Activated T-cell treated with anti-CD3 and anti-CD28 coated beads, Interleukin-2, amount 50 U/mL, for 4 hours (primary cell): Measurements from ENCODE around the gene KCNG2. TPM values are rescaled to one million over a fixed set of nuclear protein-coding genes. Genes with fewer than 3 reads are reported as not detected.

Experiments
- ATAC-seq, 2 donors: fragments of 200-7000 bp; cut with Tn5 transposase; one replicate each; pipeline ENCODE4 v1.10.0; 2021
- DNase-seq: peaks from one replicate; pipeline ENCODE4 v3.0.0-alpha.2; 2020
- H3K27me3 Mint-ChIP-seq: one replicate; pipeline ENCODE4 v1.8.0; 2021; ENCODE audit warnings: low read depth, mixed read lengths
- H3K36me3 Mint-ChIP-seq: one replicate; pipeline ENCODE4 v1.8.0; 2022; ENCODE audit warnings: mixed read lengths; ENCODE audit not compliant: insufficient read depth
- H3K4me1 Mint-ChIP-seq: one replicate; pipeline ENCODE4 v1.8.0; 2021; ENCODE audit warnings: low read depth, mixed read lengths
- H3K4me3 Mint-ChIP-seq: one replicate; pipeline ENCODE4 v1.8.0; 2021; ENCODE audit warnings: mild to moderate bottlenecking, moderate library complexity, mixed read lengths
- H3K9me3 Mint-ChIP-seq: one replicate; pipeline ENCODE4 v1.8.0; 2021; ENCODE audit warnings: mixed read lengths
- total RNA-seq, 3 donors: library from RNA; stranded (reverse); gene quantifications; one replicate each; pipeline ENCODE4 v1.2.1, GENCODE V29; 2021

Gene KCNG2
- total RNA-seq, 3 donors from 2014 or later, result not detected

DNA sequence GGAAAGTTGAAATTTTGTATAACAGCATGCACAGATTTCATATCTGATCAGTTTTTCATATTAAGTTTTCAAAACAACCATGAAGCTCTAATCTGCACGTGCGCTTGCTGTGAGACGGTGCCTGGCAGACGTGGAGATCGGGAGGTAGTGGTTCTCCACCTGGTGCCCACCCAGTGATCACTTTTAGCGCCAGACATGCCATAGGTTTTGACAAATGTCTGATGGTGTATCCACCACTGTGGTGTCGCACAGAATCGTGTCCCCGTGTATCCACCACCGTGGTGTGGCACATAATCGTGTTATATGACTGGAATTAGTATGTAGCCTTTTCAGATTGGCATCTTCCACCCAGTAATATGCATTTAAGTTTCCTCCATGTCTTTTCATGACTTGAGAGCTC lies 40.9 kb upstream of the KCNG2 start:
- DNase-seq (no peak), ATAC-seq (no peak)
- Mint-ChIP-seq H3K9me3 (peaks cover 33% of the 10 kb centered on the region), H3K27me3 (no peaks in the 10 kb centered on the region), H3K4me1 (no peaks in the 10 kb centered on the region), H3K36me3 (peaks cover 48% of the 10 kb centered on the region), H3K4me3 (no peak overlapping the region)

- no peaks in the 10 kb centered on the region for H3K27me3 Mint-ChIP-seq
- H3K9me3 Mint-ChIP-seq, result peaks cover 48% of the 10 kb centered on the region
- no peak for ATAC-seq
- no peak overlapping the region for H3K4me3 Mint-ChIP-seq
- H3K4me1 Mint-ChIP-seq, result no peaks in the 10 kb centered on the region
- no peak for DNase-seq
- H3K36me3 Mint-ChIP-seq, result peaks cover 28% of the 10 kb centered on the region
Observed at GRCh38 chr18:79760348-79760747, 37.4 kb upstream of the KCNG2 start.

DNA sequence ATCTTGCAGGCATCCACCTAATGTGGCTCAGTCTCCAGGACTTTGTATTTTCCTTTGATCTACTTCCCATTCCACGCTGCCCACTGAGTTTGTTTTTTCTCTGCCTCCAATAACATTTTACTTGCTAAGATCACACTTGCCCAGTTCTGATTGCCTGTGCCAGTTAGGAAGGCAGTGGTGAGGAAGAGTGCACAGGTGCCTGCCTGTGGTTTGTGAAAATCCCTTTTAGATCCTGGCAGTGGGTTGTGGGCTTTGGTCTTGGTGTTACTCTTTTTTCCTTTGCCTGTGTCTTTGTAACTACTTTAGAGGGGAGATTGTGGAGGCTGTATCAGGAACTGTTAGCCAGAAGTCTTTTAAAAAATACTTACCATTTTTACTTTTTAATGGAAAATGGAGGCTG lies 36.9 kb upstream of the KCNG2 start:
- peaks cover 23% of the 10 kb centered on the region for H3K36me3 Mint-ChIP-seq
- H3K9me3 Mint-ChIP-seq, result peaks cover 48% of the 10 kb centered on the region
- no peak for ATAC-seq

DNA sequence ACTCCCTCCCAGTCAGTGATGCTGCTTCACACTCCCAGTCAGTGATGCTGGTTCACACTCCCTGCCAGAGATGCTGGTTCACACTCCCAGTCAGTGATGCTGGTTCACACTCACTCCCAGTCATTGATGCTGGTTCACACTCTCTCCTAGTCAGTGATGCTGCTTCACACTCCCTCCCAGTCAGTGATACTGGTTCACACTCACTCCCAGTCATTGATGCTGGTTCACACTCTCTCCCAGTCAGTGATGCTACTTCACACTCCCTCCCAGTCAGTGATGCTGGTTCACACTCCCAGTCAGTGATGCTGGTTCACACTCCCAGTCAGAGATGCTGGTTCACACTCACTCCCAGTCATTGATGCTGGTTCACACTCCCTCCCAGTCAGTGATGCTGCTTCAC lies 34.3 kb upstream of the KCNG2 start:
- DNase-seq, result no peak
- ATAC-seq, result no peak
- no peaks in the 10 kb centered on the region for H3K4me1 Mint-ChIP-seq
- H3K27me3 Mint-ChIP-seq, result peaks cover 7% of the 10 kb centered on the region
- no peak overlapping the region for H3K4me3 Mint-ChIP-seq
- H3K36me3 Mint-ChIP-seq, result peaks cover 3% of the 10 kb centered on the region
- peaks cover 58% of the 10 kb centered on the region for H3K9me3 Mint-ChIP-seq

More for the DNA sequence above, 36.9 kb upstream of the KCNG2 start:
- H3K27me3 Mint-ChIP-seq, result peaks cover 2% of the 10 kb centered on the region
- H3K4me3 Mint-ChIP-seq, result no peak overlapping the region
- H3K4me1 Mint-ChIP-seq, result no peaks in the 10 kb centered on the region
- DNase-seq, result no peak

GRCh38 chr18:79764131-79764530 lies 33.6 kb upstream of the KCNG2 start:
- Mint-ChIP-seq H3K9me3 (peaks cover 53% of the 10 kb centered on the region), H3K4me1 (no peaks in the 10 kb centered on the region), H3K4me3 (no peak overlapping the region), H3K36me3 (peaks cover 3% of the 10 kb centered on the region), H3K27me3 (peaks cover 7% of the 10 kb centered on the region)
- DNase-seq (no peak), ATAC-seq (no peak)

DNA sequence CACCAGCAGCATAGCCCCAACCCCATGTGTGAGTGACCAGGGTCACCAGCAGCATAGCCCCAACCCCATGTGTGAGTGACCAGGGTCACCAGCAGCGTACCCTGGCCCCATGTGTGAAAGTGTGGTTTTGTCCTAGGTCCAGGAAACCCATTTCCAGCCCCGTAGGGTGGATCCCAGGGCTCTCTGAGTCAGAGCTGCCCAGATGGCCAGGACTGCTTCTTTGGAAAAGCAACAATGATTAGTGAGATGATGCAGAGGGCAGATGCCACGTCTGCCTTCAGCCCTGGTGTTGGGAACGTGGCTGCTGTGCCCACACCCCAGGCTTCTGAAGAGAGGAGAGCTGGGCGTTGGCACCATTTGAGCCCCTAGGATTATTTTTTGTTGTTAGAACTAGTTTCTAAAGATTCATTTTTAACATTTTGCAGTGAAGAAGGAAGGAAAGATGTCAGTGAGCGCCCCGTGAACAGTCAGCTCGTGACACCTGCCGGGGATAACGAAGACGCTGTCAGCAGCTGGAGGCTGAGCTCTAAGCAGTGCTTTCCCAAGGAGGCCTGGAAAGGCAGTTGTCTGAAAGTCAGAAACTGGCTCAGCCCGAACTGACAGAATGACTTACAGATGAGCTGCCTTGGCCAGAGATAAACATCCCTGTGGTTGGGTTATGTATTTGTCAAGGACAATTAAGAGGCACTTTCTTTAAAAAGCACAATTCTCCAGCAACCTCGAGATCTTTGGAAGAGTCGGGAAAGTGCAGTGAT lies 32.1 kb upstream of the KCNG2 start:
- peaks cover 42% of the 10 kb centered on the region for H3K9me3 Mint-ChIP-seq
- H3K36me3 Mint-ChIP-seq, result no peaks in the 10 kb centered on the region
- H3K4me3 Mint-ChIP-seq, result no peak overlapping the region
- no peaks in the 10 kb centered on the region for H3K4me1 Mint-ChIP-seq
- peaks cover 7% of the 10 kb centered on the region for H3K27me3 Mint-ChIP-seq
- ATAC-seq, result no peak
- no peak for DNase-seq

DNA sequence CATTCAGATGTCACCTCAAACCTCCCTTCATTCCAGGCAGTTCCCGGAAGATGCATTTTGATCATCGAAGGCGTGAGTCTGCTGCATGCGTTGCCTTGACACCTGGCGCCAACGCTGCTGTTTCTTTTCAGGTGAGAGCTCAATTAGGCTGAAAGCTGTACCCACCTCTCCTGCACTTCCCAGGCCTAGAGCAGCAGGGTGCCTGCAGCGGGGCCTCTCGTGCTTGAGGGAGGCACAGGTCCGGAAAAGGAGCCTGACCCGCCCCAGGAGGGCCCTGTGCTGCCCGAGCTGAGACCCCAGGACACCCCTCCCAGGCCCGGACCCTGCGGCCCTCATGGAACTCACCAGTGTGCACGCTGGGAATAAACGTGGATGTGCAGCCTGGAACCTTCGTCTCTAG lies 31.4 kb upstream of the KCNG2 start:
- Mint-ChIP-seq H3K27me3 (peaks cover 7% of the 10 kb centered on the region), H3K4me3 (no peak overlapping the region), H3K9me3 (peaks cover 38% of the 10 kb centered on the region), H3K4me1 (no peaks in the 10 kb centered on the region), H3K36me3 (no peaks in the 10 kb centered on the region)
- ATAC-seq, result no peak
- DNase-seq, result no peak

- no peaks in the 10 kb centered on the region for H3K4me1 Mint-ChIP-seq
- H3K36me3 Mint-ChIP-seq, result no peaks in the 10 kb centered on the region
- peaks cover 17% of the 10 kb centered on the region for H3K27me3 Mint-ChIP-seq
- no peak for DNase-seq
- H3K9me3 Mint-ChIP-seq, result peaks cover 18% of the 10 kb centered on the region
- no peak overlapping the region for H3K4me3 Mint-ChIP-seq
- ATAC-seq, result no peak
Observed at GRCh38 chr18:79768745-79769144, 29.0 kb upstream of the KCNG2 start.

GRCh38 chr18:79769698-79770500 lies 27.8 kb upstream of the KCNG2 start:
- Mint-ChIP-seq H3K27me3 (peaks cover 17% of the 10 kb centered on the region), H3K4me3 (no peak overlapping the region), H3K36me3 (no peaks in the 10 kb centered on the region), H3K4me1 (no peaks in the 10 kb centered on the region), H3K9me3 (peaks cover 17% of the 10 kb centered on the region)
- DNase-seq, result no peak
- no peak for ATAC-seq

DNA sequence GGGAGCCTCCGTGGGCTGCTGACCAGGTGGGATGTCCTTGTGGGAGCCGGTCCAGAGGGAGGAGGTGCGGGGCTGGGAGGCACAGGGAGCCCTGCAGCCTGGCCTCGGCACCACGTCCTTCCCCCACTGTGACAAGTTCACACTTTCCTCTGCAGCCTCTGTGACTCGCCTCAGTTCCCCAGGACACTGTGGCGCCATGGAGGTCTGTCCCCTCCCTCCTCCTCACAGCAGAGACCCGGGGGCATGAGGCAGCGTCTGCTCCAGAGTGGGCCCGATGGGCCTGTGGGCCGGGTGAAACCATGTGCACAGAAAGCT lies 27.3 kb upstream of the KCNG2 start:
- H3K9me3 Mint-ChIP-seq, result peaks cover 17% of the 10 kb centered on the region
- H3K36me3 Mint-ChIP-seq, result no peaks in the 10 kb centered on the region
- ATAC-seq, result no peak
- H3K4me1 Mint-ChIP-seq, result no peaks in the 10 kb centered on the region
- H3K4me3 Mint-ChIP-seq, result no peak overlapping the region
- no peak for DNase-seq
- peaks cover 17% of the 10 kb centered on the region for H3K27me3 Mint-ChIP-seq

DNA sequence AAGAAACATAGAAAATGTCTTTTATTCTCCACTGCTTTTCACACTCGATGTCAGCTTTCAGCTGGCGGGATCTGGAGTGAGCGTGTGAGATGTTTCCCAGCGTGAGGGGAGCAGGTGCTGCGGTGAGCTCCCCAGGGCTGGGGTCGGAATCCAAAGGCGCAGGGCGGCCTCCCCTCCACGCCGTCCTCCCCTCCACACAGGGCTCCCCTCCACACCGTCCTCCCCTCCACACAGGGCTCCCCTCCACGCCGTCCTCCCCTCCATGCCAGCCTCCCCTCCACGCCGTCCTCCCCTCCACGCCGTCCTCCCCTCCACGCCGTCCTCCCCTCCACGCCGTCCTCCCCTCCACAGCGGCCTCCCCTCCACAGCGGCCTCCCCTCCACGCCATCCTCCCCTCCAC lies 26.9 kb upstream of the KCNG2 start:
- ATAC-seq (no peak), DNase-seq (no peak)
- Mint-ChIP-seq H3K4me3 (no peak overlapping the region), H3K9me3 (peaks cover 17% of the 10 kb centered on the region), H3K36me3 (no peaks in the 10 kb centered on the region), H3K27me3 (peaks cover 16% of the 10 kb centered on the region), H3K4me1 (no peaks in the 10 kb centered on the region)

DNA sequence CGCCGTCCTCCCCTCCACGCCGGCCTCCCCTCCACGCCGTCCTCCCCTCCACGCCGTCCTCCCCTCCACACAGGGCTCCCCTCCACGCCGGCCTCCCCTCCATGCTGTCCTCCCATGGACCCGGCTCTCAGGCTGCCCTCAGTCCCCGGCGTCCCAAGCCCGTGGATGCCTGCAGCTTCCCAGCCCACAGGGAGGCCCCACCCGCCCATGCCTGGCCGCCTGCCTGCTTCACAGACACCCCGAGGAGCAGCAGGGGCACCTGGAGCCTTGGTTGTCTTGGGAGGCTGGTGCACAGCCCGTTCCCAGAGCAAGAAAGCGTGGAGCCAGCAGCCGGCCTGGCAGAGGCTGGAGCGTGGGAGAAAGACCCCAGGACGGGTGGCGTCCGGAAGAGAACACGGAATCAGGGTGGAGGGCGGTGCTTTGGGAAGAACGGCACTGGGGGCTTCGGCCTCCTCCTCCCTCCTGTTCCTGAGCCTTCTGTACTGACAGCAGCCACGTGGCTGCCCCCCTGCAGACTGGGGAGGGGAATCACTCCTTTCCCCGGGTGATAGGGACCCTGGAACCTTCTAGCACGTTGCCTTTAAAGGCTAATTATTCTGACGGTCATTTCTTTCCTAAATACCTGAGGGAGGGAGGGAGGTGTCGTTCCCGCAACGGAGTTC lies 26.2 kb upstream of the KCNG2 start:
- Mint-ChIP-seq H3K4me1 (no peaks in the 10 kb centered on the region), H3K27me3 (peaks cover 13% of the 10 kb centered on the region), H3K36me3 (no peaks in the 10 kb centered on the region), H3K9me3 (peaks cover 17% of the 10 kb centered on the region), H3K4me3 (no peak overlapping the region)
- ATAC-seq, result no peak
- DNase-seq, result no peak

GRCh38 chr18:79772108-79772864 lies 25.5 kb upstream of the KCNG2 start:
- ATAC-seq, result no peak
- H3K4me1 Mint-ChIP-seq, result no peaks in the 10 kb centered on the region
- no peaks in the 10 kb centered on the region for H3K36me3 Mint-ChIP-seq
- H3K4me3 Mint-ChIP-seq, result no peak overlapping the region
- H3K27me3 Mint-ChIP-seq, result peaks cover 10% of the 10 kb centered on the region
- H3K9me3 Mint-ChIP-seq, result peaks cover 12% of the 10 kb centered on the region
- DNase-seq, result no peak
